Smooth muscle cell (in vitro differentiated cells): ENCODE data around the gene CGRRF1. TPM values are rescaled to one million over a fixed set of nuclear protein-coding genes. Genes with fewer than 3 reads are reported as not detected.

Source experiments
- DNase-seq: peaks from one replicate; lab custom pipeline; 2025; ENCODE audit not compliant: unreplicated experiment; lab: John Stamatoyannopoulos, UW
- H2AFZ ChIP-seq: fragments of 200-600 bp; sonication (generic); 2 replicates; pipeline ENCODE4 v1.6.0; 2016; ENCODE audit warnings: antibody characterized with exemption, low read depth, mild to moderate bottlenecking
- H3F3A ChIP-seq: fragments of 200-600 bp; sonication (generic); 2 replicates; pipeline ENCODE4 v1.6.0; 2017; ENCODE audit warnings: antibody characterized with exemption, low read depth
- H3K27ac ChIP-seq: fragments of 200-600 bp; sonication (generic); 2 replicates; pipeline ENCODE4 v1.5.1; 2016; ENCODE audit warnings: low read depth, mild to moderate bottlenecking
- H3K27me3 ChIP-seq: fragments of 200-600 bp; sonication (generic); 2 replicates; pipeline ENCODE4 v1.6.1; 2016; ENCODE audit warnings: low read depth, mild to moderate bottlenecking
- H3K36me3 ChIP-seq: fragments of 200-600 bp; sonication (generic); 2 replicates; pipeline ENCODE4 v1.5.1; 2016; ENCODE audit warnings: low read depth
- H3K4me1 ChIP-seq: fragments of 200-600 bp; sonication (generic); 2 replicates; pipeline ENCODE4 v1.5.1; 2016; ENCODE audit warnings: low read depth
- H3K4me2 ChIP-seq: fragments of 200-600 bp; sonication (generic); 2 replicates; pipeline ENCODE4 v1.6.0; 2016; ENCODE audit warnings: mild to moderate bottlenecking
- H3K4me3 ChIP-seq: fragments of 200-600 bp; sonication (generic); 2 replicates; pipeline ENCODE4 v1.5.1; 2016; ENCODE audit warnings: mild to moderate bottlenecking
- H3K79me2 ChIP-seq: fragments of 200-600 bp; sonication (generic); 2 replicates; pipeline ENCODE4 v1.6.0; 2016; ENCODE audit warnings: low read depth, mild to moderate bottlenecking
- H3K9ac ChIP-seq: fragments of 200-600 bp; sonication (generic); 2 replicates; pipeline ENCODE4 v1.6.0; 2016; ENCODE audit warnings: low read depth
- H3K9me3 ChIP-seq: fragments of 200-600 bp; sonication (generic); replicated peaks from 2 replicates; pipeline ENCODE4 v1.5.1; 2016; ENCODE audit warnings: low read depth
- H4K20me1 ChIP-seq: fragments of 200-600 bp; sonication (generic); 2 replicates; pipeline ENCODE4 v1.6.0; 2016; ENCODE audit warnings: low read depth
- CTCF ChIP-seq: fragments of 200-600 bp; sonication (generic); IDR thresholded peaks from 2 replicates; pipeline ENCODE4 v1.5.1; 2017; ENCODE audit warnings: borderline replicate concordance, mild to moderate bottlenecking, antibody characterized with exemption; ENCODE audit not compliant: insufficient read depth, poor library complexity, severe bottlenecking
- WGBS: methylation state at CpG from one replicate; pipeline ENCODE4 v1.1.7; 2016; ENCODE audit warnings: low lambda C conversion rate; 5-methylcytosine and 5-hydroxymethylcytosine counted together
- polyA plus RNA-seq: library from polyadenylated mRNA; unstranded; fragments of >200 nt; fragmentation: Nextera tagmentation; extraction: Ambion mirVana; gene quantifications from 2 replicates; pipeline ENCODE4 v1.2.1, GENCODE V29; 2016
- total RNA-seq: library from RNA; depleted of rRNA; stranded (reverse); fragments of >200 nt; gene quantifications from 2 replicates; pipeline ENCODE4 v1.2.3, GENCODE V29; 2014

CGRRF1 gene
- total and polyA plus RNA-seq, 2 experiments from 2014 or later = 20.7 to 30.6 TPM

- Histone ChIP-seq H3K79me2 (peaks cover 100% of the 10 kb centered on the region), H3K27ac (no peak overlapping the region), H2AFZ (no peak overlapping the region), H3K4me1 (no peaks in the 10 kb centered on the region), H3K4me3 (no peak overlapping the region), H4K20me1 (peaks cover 70% of the 10 kb centered on the region), H3K36me3 (peaks cover 9% of the 10 kb centered on the region), H3K27me3 (no peaks in the 10 kb centered on the region), H3F3A (peaks cover 3% of the 10 kb centered on the region), H3K9ac (no peak overlapping the region), H3K4me2 (no peak overlapping the region), H3K9me3 (no peaks in the 10 kb centered on the region)
- no peak for TF ChIP-seq CTCF
- 50% methylated on average over 1 of the region's 1 CpG for WGBS
- DNase-seq = no peak
These were observed 74.4 kb downstream of the CGRRF1 start for GRCh38 chr14:54584097-54584496.

GRCh38 chr14:54585214-54585613 is 75.5 kb downstream of the CGRRF1 start:
- 96% methylated on average over 3 of the region's 3 CpGs for WGBS
- Histone ChIP-seq H3K4me3 (no peak overlapping the region), H3K4me1 (no peaks in the 10 kb centered on the region), H3K4me2 (no peak overlapping the region), H3K9ac (no peak overlapping the region), H3K27ac (no peak overlapping the region), H3K79me2 (peaks cover 100% of the 10 kb centered on the region), H3K9me3 (no peaks in the 10 kb centered on the region), H3K36me3 (peaks cover 9% of the 10 kb centered on the region), H4K20me1 (peaks cover 70% of the 10 kb centered on the region), H2AFZ (no peak overlapping the region), H3F3A (peaks cover 6% of the 10 kb centered on the region), H3K27me3 (no peaks in the 10 kb centered on the region)
- no peak for DNase-seq
- no peak for TF ChIP-seq CTCF

Other genes with a start within 250 kb of the CGRRF1 start
- gene CDKN3, start 112.9 kb upstream of the CGRRF1 start, total RNA-seq = 15.4 and 22.1 TPM in 2 replicates
- gene CDKN3, start 112.9 kb upstream of the CGRRF1 start, polyA plus RNA-seq = 18.6 and 20.1 TPM in 2 replicates
- gene CNIH1, start 68.5 kb upstream of the CGRRF1 start, total RNA-seq = 172 and 224 TPM in 2 replicates
- gene CNIH1, start 68.5 kb upstream of the CGRRF1 start, polyA plus RNA-seq = 133 and 162 TPM in 2 replicates
- 73.5 and 86.1 TPM in 2 replicates for gene GMFB, start 20.9 kb upstream of the CGRRF1 start, total RNA-seq
- 25.7 and 26.8 TPM in 2 replicates for gene GMFB, start 20.9 kb upstream of the CGRRF1 start, polyA plus RNA-seq
- gene SAMD4A, start 57.2 kb downstream of the CGRRF1 start, total RNA-seq = 36.7 and 52.3 TPM in 2 replicates
- gene SAMD4A, start 57.2 kb downstream of the CGRRF1 start, polyA plus RNA-seq = 9.2 and 17.6 TPM in 2 replicates